Renal cortical epithelial cell (primary cell): ENCODE results near the gene KDR. TPM values are rescaled to one million over a fixed set of nuclear protein-coding genes. Genes with fewer than 3 reads are reported as not detected.

Source experiments
- DNase-seq: peaks from one replicate; pipeline ENCODE4 v3.0.0-alpha.2; 2011; ENCODE audit warnings: low read depth
- total RNA-seq: library from RNA; depleted of rRNA; stranded (reverse); fragments of >200 nt; gene quantifications from 2 replicates; pipeline ENCODE4 v1.2.3, GENCODE V29; 2014

Gene KDR
- 0.17 and 0.30 TPM in 2 replicates for total RNA-seq

- no peak for DNase-seq
Measured at GRCh38 chr4:55125087-55125721, at the start of gene KDR. Gene KDR (minus strand): TSS chr4:55125595. CDS start chr4:55125293, 302 bp downstream.

- DNase-seq: peak; percentile 67
Measured at GRCh38 chr4:55173580-55173979, 48.2 kb upstream of the KDR start.

- peak; percentile 80 for DNase-seq
Measured at GRCh38 chr4:55172694-55173287, 47.4 kb upstream of the KDR start.

- no peak for DNase-seq
Measured at GRCh38 chr4:55170462-55170861, 45.1 kb upstream of the KDR start.

GRCh38 chr4:55169352-55169961 is 44.1 kb upstream of the KDR start:
- peak; percentile 17 for DNase-seq

- DNase-seq: no peak
Measured at GRCh38 chr4:55162396-55162795, 37.0 kb upstream of the KDR start.

- no peak for DNase-seq
Measured at GRCh38 chr4:55161739-55162138, 36.3 kb upstream of the KDR start.

GRCh38 chr4:55159851-55160250 is 34.5 kb upstream of the KDR start:
- no peak for DNase-seq

- DNase-seq: no peak
Measured at GRCh38 chr4:55158957-55159356, 33.6 kb upstream of the KDR start.

GRCh38 chr4:55157559-55158277 is 32.3 kb upstream of the KDR start:
- DNase-seq: no peak

GRCh38 chr4:55154933-55155332 is 29.5 kb upstream of the KDR start:
- DNase-seq: no peak

- no peak for DNase-seq
Measured at GRCh38 chr4:55154290-55154880, 29.0 kb upstream of the KDR start.

GRCh38 chr4:55143858-55144257 is 18.5 kb upstream of the KDR start:
- peak; percentile 6 for DNase-seq

GRCh38 chr4:55138367-55138766 is 13.0 kb upstream of the KDR start:
- no peak for DNase-seq

- DNase-seq: no peak
Measured at GRCh38 chr4:55136634-55137033, 11.2 kb upstream of the KDR start.

- no peak for DNase-seq
Measured at GRCh38 chr4:55133951-55134350, 8.6 kb upstream of the KDR start.

- DNase-seq: no peak
Measured at GRCh38 chr4:55132775-55133174, 7.4 kb upstream of the KDR start.

- no peak for DNase-seq
Measured at GRCh38 chr4:55127521-55127920, 2.1 kb upstream of the KDR start.

- no peak for DNase-seq
Measured at GRCh38 chr4:55127053-55127452, 1.7 kb upstream of the KDR start.

- DNase-seq: no peak
Measured at GRCh38 chr4:55125763-55126541, 557 bp upstream of the KDR start.

GRCh38 chr4:55124322-55125076 is 896 bp downstream of the KDR start:
- no peak for DNase-seq
